ENCODE results near the gene FHOD3.

GRCh38 chr18:36331521-36331971, 34.0 kb downstream of the FHOD3 start:
- no peak for TF ChIP-seq CTCF (IDR thresholded peaks at IDR 0.05; ENCODE audit: low read depth, low read length)
- TF ChIP-seq POLR2A (IDR thresholded peaks at IDR 0.05; ENCODE audit: extremely low read depth, insufficient read length): no peak
- TF ChIP-seq MYC (IDR thresholded peaks at IDR 0.05; ENCODE audit: low read depth, low read length): no peak
